Ishikawa (cell line): ENCODE results near the gene THAP7.

Source experiments
- CEBPB ChIP-seq: IDR thresholded peaks from 2 replicates; pipeline ENCODE4 v1.6.1; 2012
- CREB1 ChIP-seq: IDR thresholded peaks from 2 replicates; pipeline ENCODE4 v1.6.1; 2012; ENCODE audit warnings: low read depth
- EGR1 ChIP-seq: IDR thresholded peaks from 2 replicates; pipeline ENCODE4 v1.6.1; 2012
- EP300 ChIP-seq: IDR thresholded peaks from 2 replicates; pipeline ENCODE4 v1.6.1; 2012; ENCODE audit warnings: borderline replicate concordance
- FOXM1 ChIP-seq: IDR thresholded peaks from 2 replicates; pipeline ENCODE4 v1.6.1; 2012; ENCODE audit warnings: low read depth, borderline replicate concordance
- NFIC ChIP-seq: IDR thresholded peaks from 2 replicates; pipeline ENCODE4 v1.6.1; 2012
- RAD21 ChIP-seq: IDR thresholded peaks from 2 replicates; pipeline ENCODE4 v1.6.1; 2012; ENCODE audit warnings: low read depth
- TAF1 ChIP-seq: IDR thresholded peaks from 2 replicates; pipeline ENCODE4 v1.6.1; 2012; ENCODE audit warnings: low read depth, mild to moderate bottlenecking
- TCF12 ChIP-seq: IDR thresholded peaks from 2 replicates; pipeline ENCODE4 v1.6.1; 2012; ENCODE audit warnings: low read depth
- TEAD4 ChIP-seq: IDR thresholded peaks from 2 replicates; pipeline ENCODE4 v1.6.1; 2012
- YY1 ChIP-seq: IDR thresholded peaks from 2 replicates; pipeline ENCODE4 v1.6.1; 2012; ENCODE audit warnings: low read depth
- ZBTB7A ChIP-seq: IDR thresholded peaks from 2 replicates; pipeline ENCODE4 v1.6.1; 2012; ENCODE audit warnings: low read depth
- TF ChIP-seq, protein P1 (sequence below): IDR thresholded peaks from 2 replicates; pipeline ENCODE4 v1.6.1; 2012; ENCODE audit warnings: low read depth, mild to moderate bottlenecking
- TF ChIP-seq, protein P2 (sequence below): IDR thresholded peaks from 2 replicates; pipeline ENCODE4 v1.6.1; 2012
- TF ChIP-seq, protein P3 (sequence below): IDR thresholded peaks from 2 replicates; pipeline ENCODE4 v1.6.1; 2012

THAP7 gene

DNA sequence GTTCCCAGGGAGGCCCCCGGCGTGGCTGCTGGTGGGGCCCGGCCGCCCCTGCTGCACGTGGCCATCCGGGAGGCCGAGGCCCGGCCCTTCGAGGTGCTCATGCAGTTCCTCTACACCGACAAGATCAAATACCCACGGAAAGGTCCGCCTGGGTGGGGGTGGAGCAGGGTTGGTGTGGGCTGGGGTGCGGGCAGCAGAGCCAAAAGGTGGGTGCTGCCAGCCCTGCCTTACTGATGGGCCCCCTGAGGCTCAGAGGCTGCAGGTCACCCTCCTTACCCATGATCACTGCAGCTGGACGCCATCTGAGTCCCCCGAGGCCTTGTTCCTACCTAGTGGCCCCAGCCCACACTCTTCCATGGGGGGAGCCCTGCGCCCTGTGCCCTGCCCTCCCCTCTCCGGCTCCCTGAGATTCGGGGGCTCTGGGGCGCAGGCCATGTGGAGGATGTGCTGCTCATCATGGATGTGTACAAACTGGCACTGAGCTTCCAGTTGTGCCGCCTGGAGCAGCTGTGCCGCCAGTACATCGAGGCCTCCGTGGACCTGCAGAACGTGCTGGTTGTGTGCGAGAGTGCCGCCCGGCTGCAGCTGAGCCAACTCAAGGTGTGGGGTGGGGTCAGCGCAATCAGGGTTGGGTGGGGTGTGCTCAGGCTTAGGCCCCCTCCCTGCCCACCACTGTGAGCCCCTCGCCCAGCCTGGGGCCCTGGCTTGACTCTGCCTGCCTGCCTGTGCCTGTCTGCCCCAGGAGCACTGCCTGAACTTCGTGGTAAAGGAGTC, 7.6 kb downstream of the THAP7 start:
- TF ChIP-seq YY1 (no peak), TEAD4 (no peak), EGR1 (no peak), NFIC (no peak), TAF1 (no peak), CEBPB (no peak), TCF12 (no peak)
- TF ChIP-seq, protein P1, sequence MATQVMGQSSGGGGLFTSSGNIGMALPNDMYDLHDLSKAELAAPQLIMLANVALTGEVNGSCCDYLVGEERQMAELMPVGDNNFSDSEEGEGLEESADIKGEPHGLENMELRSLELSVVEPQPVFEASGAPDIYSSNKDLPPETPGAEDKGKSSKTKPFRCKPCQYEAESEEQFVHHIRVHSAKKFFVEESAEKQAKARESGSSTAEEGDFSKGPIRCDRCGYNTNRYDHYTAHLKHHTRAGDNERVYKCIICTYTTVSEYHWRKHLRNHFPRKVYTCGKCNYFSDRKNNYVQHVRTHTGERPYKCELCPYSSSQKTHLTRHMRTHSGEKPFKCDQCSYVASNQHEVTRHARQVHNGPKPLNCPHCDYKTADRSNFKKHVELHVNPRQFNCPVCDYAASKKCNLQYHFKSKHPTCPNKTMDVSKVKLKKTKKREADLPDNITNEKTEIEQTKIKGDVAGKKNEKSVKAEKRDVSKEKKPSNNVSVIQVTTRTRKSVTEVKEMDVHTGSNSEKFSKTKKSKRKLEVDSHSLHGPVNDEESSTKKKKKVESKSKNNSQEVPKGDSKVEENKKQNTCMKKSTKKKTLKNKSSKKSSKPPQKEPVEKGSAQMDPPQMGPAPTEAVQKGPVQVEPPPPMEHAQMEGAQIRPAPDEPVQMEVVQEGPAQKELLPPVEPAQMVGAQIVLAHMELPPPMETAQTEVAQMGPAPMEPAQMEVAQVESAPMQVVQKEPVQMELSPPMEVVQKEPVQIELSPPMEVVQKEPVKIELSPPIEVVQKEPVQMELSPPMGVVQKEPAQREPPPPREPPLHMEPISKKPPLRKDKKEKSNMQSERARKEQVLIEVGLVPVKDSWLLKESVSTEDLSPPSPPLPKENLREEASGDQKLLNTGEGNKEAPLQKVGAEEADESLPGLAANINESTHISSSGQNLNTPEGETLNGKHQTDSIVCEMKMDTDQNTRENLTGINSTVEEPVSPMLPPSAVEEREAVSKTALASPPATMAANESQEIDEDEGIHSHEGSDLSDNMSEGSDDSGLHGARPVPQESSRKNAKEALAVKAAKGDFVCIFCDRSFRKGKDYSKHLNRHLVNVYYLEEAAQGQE = no peak
- TF ChIP-seq, protein P2, sequence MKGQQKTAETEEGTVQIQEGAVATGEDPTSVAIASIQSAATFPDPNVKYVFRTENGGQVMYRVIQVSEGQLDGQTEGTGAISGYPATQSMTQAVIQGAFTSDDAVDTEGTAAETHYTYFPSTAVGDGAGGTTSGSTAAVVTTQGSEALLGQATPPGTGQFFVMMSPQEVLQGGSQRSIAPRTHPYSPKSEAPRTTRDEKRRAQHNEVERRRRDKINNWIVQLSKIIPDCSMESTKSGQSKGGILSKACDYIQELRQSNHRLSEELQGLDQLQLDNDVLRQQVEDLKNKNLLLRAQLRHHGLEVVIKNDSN = no peak
- TF ChIP-seq, protein P3, sequence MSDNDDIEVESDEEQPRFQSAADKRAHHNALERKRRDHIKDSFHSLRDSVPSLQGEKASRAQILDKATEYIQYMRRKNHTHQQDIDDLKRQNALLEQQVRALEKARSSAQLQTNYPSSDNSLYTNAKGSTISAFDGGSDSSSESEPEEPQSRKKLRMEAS = no peak

DNA sequence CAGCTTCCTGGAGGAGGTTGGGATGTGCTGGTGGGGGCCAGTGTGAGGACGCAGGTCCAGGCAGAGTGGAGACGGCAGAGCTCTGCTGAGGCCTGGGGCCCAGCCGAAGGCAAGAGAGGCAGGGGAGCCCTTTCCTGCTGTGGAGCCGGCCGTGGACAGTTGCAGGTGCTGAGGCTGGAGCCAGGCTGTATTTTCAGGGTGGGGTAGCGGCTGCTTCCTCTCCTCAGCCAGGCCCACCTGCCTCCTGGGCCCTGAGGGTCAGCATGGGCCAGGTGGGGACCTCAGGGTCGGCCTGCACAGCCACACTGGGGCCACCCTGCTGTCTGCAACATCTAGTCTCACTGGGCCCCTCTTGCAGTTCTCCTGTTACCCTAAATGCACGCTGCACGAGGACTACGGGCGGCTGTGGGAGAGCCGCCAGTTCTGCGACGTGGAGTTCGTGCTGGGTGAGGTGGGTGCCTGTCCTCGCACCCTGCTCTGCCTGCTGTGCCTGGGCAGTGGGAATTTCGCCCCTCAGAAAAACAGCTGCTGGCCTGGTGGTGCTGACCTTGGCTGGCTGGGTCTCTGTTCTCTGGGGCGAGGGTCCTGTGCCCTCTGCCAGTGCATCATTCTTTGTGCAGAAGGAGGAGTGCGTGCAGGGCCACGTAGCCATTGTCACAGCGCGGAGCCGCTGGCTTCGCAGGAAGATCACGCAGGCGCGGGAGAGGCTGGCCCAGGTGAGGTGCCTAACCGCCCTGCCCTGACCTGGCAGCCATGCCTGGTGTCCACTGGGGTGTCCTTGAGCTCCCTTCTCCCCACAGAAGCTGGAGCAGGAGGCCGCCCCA, 8.4 kb downstream of the THAP7 start:
- TF ChIP-seq TCF12 (no peak), EP300 (no peak), NFIC (no peak), CREB1 (no peak), CEBPB (no peak), EGR1 (no peak), YY1 (no peak), TAF1 (no peak), TEAD4 (no peak), ZBTB7A (no peak), FOXM1 (no peak), RAD21 (no peak)
- TF ChIP-seq, protein P3 = no peak
- TF ChIP-seq, protein P2 = no peak
- TF ChIP-seq, protein P1 = no peak

DNA sequence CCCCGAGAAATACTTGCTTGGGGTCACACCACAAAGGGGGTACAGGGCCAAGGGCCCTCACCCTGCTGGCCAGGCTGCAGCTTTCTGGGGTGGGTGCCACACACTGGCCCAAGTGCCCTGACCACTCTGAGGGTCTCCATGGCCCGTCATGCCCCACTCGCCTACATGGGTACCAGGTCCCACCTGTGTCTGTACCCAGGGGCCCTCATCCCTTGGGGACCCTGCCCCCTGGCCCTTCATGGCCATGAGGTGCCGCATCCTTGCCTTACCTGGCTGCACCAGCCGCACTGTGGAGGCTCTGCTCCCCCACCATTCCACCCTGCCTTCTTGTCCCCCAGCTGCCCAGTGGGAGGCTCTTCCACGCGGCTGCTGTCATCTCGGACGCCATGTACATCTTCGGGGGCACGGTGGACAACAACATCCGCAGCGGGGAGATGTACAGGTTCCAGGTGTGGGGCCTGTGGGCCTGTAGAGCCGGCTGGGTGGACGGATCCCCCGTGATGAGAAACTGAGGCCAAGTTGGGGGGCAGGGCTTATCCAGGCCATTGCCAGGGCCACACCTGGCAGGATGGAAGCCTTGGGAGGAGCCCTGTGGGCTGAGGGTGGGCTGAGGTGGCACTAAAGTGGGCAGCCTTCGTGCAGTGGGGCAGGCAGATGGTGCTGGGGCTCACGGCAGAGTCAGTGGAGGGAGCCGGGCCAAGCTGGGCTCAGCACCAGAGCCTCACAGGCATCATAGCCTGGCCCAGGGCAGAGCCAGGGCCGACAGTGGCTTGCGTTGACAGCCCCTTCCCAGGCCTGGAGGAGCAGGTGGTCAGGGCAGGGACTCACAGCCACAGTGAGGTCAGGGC, 9.2 kb downstream of the THAP7 start:
- TF ChIP-seq, protein P3 = no peak
- TF ChIP-seq EGR1 (no peak), TAF1 (no peak), NFIC (no peak), TCF12 (no peak), FOXM1 (no peak), YY1 (no peak), CREB1 (no peak), CEBPB (no peak)
- TF ChIP-seq, protein P1 = no peak
